Neural progenitor cell (in vitro differentiated cells): Measurements from ENCODE around the gene WSCD2. TPM values are rescaled to one million over a fixed set of nuclear protein-coding genes. Genes with fewer than 3 reads are reported as not detected.
A peak's percentile ranks its signal among the peaks of the same experiment; 100 is the strongest.

Source experiments
- DNase-seq: peaks from one replicate; pipeline ENCODE4 v3.0.0-alpha.2; 2016; ENCODE audit warnings: low spot score
- H2AFZ ChIP-seq: fragments of 200-600 bp; sonication (generic); replicated peaks from 2 replicates; pipeline ENCODE4 v1.6.1; 2016; ENCODE audit warnings: antibody characterized with exemption
- H3F3A ChIP-seq: fragments of 200-600 bp; sonication (generic); 2 replicates; pipeline ENCODE4 v1.6.1; 2016; ENCODE audit warnings: antibody characterized with exemption, low read depth
- H3K27ac ChIP-seq: fragments of 200-600 bp; sonication (generic); 2 replicates; pipeline ENCODE4 v1.5.1; 2016; ENCODE audit warnings: mild to moderate bottlenecking
- H3K27me3 ChIP-seq: fragments of 200-600 bp; sonication (generic); 2 replicates; pipeline ENCODE4 v1.6.1; 2016; ENCODE audit warnings: mild to moderate bottlenecking, moderate library complexity
- H3K36me3 ChIP-seq: fragments of 200-600 bp; sonication (generic); 2 replicates; pipeline ENCODE4 v1.5.1; 2016
- H3K4me1 ChIP-seq: fragments of 200-600 bp; sonication (generic); 2 replicates; pipeline ENCODE4 v1.6.1; 2016; ENCODE audit warnings: mixed run types
- H3K4me2 ChIP-seq: fragments of 200-600 bp; sonication (generic); 2 replicates; pipeline ENCODE4 v1.6.1; 2016
- H3K4me3 ChIP-seq: fragments of 200-600 bp; sonication (generic); 2 replicates; pipeline ENCODE4 v1.5.1; 2016
- H3K79me2 ChIP-seq: fragments of 200-600 bp; sonication (generic); 2 replicates; pipeline ENCODE4 v1.6.1; 2016; ENCODE audit warnings: low read depth
- H3K9ac ChIP-seq: fragments of 200-600 bp; sonication (generic); 2 replicates; pipeline ENCODE4 v1.6.1; 2016
- H3K9me3 ChIP-seq: fragments of 200-600 bp; sonication (generic); 2 replicates; pipeline ENCODE4 v1.5.1; 2016; ENCODE audit warnings: low read depth
- H4K20me1 ChIP-seq: fragments of 200-600 bp; sonication (generic); 2 replicates; pipeline ENCODE4 v1.6.1; 2016; ENCODE audit warnings: low read depth
- H3K27ac Mint-ChIP-seq: 3 replicates; pipeline ENCODE4 v1.8.0; 2021; ENCODE audit warnings: mixed read lengths
- H3K27me3 Mint-ChIP-seq: 2 replicates; pipeline ENCODE4 v1.8.0; 2022; ENCODE audit warnings: low read depth, mild to moderate bottlenecking, inconsistent platforms, moderate library complexity, mixed read lengths; ENCODE audit not compliant: insufficient read depth
- H3K36me3 Mint-ChIP-seq: 3 replicates; pipeline ENCODE4 v1.8.0; 2021; ENCODE audit warnings: mixed read lengths
- H3K4me1 Mint-ChIP-seq: 3 replicates; pipeline ENCODE4 v1.8.0; 2021; ENCODE audit warnings: mixed read lengths
- H3K4me3 Mint-ChIP-seq: 3 replicates; pipeline ENCODE4 v1.8.0; 2021; ENCODE audit warnings: mild to moderate bottlenecking, moderate library complexity, mixed read lengths
- H3K9me3 Mint-ChIP-seq: 3 replicates; pipeline ENCODE4 v1.8.0; 2020; ENCODE audit warnings: mixed read lengths
- CTCF ChIP-seq: fragments of 200-600 bp; sonication (generic); IDR thresholded peaks from 2 replicates; pipeline ENCODE4 v1.5.1; 2017; ENCODE audit warnings: antibody characterized with exemption, mild to moderate bottlenecking
- EZH2 ChIP-seq: fragments of 200-600 bp; sonication (generic); IDR thresholded peaks from 2 replicates; pipeline ENCODE4 v1.6.1; 2017; ENCODE audit warnings: antibody characterized with exemption, mild to moderate bottlenecking, moderate library complexity
- EZH2phosphoT487 ChIP-seq: fragments of 200-600 bp; sonication (generic); IDR thresholded peaks from 2 replicates; pipeline ENCODE4 v1.6.1; 2017; ENCODE audit warnings: antibody characterized with exemption
- total RNA-seq: library from RNA; depleted of rRNA; stranded (reverse); fragments of >200 nt; gene quantifications from 2 replicates; pipeline ENCODE4 v1.2.3, GENCODE V29; 2015; ENCODE audit warnings: low replicate concordance

WSCD2 gene
- total RNA-seq, 1 donor from 2014 or later, result 6.6 TPM

- TF ChIP-seq EZH2phosphoT487, result no peak
- no peak for TF ChIP-seq CTCF
- TF ChIP-seq EZH2, result no peak
- Histone ChIP-seq H4K20me1 (no peaks in the 10 kb centered on the region), H3K27ac (no peak overlapping the region), H3K79me2 (no peaks in the 10 kb centered on the region), H3K4me1 (no peaks in the 10 kb centered on the region), H3K9ac (no peak overlapping the region), H3F3A (no peaks in the 10 kb centered on the region), H3K27me3 (no peaks in the 10 kb centered on the region), H3K4me3 (no peak overlapping the region), H3K36me3 (no peaks in the 10 kb centered on the region), H3K4me2 (no peak overlapping the region), H3K9me3 (no peaks in the 10 kb centered on the region), H2AFZ (no peak overlapping the region)
- H3K9me3 Mint-ChIP-seq, result peaks cover 19% of the 10 kb centered on the region
- H3K36me3 Mint-ChIP-seq, result no peaks in the 10 kb centered on the region
- H3K27me3 Mint-ChIP-seq, result peaks cover 7% of the 10 kb centered on the region
- H3K27ac Mint-ChIP-seq, result no peak overlapping the region
- H3K4me3 Mint-ChIP-seq, result no peak overlapping the region
- DNase-seq, result no peak
- peaks cover 20% of the 10 kb centered on the region for H3K4me1 Mint-ChIP-seq
Measured at GRCh38 chr12:108090932-108091678, 38.0 kb upstream of the WSCD2 start.

- no peaks in the 10 kb centered on the region for H3F3A ChIP-seq
- H3K36me3 Mint-ChIP-seq, result no peaks in the 10 kb centered on the region
- TF ChIP-seq EZH2 (no peak), EZH2phosphoT487 (no peak), CTCF (no peak)
- no peak overlapping the region for H3K4me3 Mint-ChIP-seq
- H3K4me3 ChIP-seq, result no peak overlapping the region
- H3K4me2 ChIP-seq, result no peak overlapping the region
- DNase-seq, result no peak
- H3K27ac Mint-ChIP-seq, result no peak overlapping the region
- no peak overlapping the region for H3K9ac ChIP-seq
- peaks cover 7% of the 10 kb centered on the region for H3K27me3 Mint-ChIP-seq
- H2AFZ ChIP-seq, result no peak overlapping the region
- H3K27ac ChIP-seq, result no peak overlapping the region
- peaks cover 20% of the 10 kb centered on the region for H3K4me1 Mint-ChIP-seq
- H4K20me1 ChIP-seq, result no peaks in the 10 kb centered on the region
- H3K9me3 Mint-ChIP-seq, result peaks cover 19% of the 10 kb centered on the region
- no peaks in the 10 kb centered on the region for H3K79me2 ChIP-seq
- no peaks in the 10 kb centered on the region for H3K27me3 ChIP-seq
- no peaks in the 10 kb centered on the region for H3K9me3 ChIP-seq
- no peaks in the 10 kb centered on the region for H3K4me1 ChIP-seq
- no peaks in the 10 kb centered on the region for H3K36me3 ChIP-seq
Measured at GRCh38 chr12:108091679-108092051, 37.4 kb upstream of the WSCD2 start.

GRCh38 chr12:108093209-108093608, 35.9 kb upstream of the WSCD2 start:
- Histone ChIP-seq H4K20me1 (no peaks in the 10 kb centered on the region), H3F3A (no peaks in the 10 kb centered on the region), H2AFZ (no peak overlapping the region), H3K4me2 (no peak overlapping the region), H3K4me1 (no peaks in the 10 kb centered on the region), H3K79me2 (no peaks in the 10 kb centered on the region), H3K27me3 (no peaks in the 10 kb centered on the region), H3K9ac (no peak overlapping the region), H3K36me3 (no peaks in the 10 kb centered on the region), H3K9me3 (no peaks in the 10 kb centered on the region), H3K4me3 (no peak overlapping the region), H3K27ac (no peak overlapping the region)
- H3K4me3 Mint-ChIP-seq, result no peak overlapping the region
- peaks cover 10% of the 10 kb centered on the region for H3K27me3 Mint-ChIP-seq
- peak overlapping the region; percentile 24 for H3K27ac Mint-ChIP-seq
- peaks cover 20% of the 10 kb centered on the region for H3K4me1 Mint-ChIP-seq
- H3K36me3 Mint-ChIP-seq, result no peaks in the 10 kb centered on the region
- no peak for DNase-seq
- TF ChIP-seq CTCF, result no peak
- H3K9me3 Mint-ChIP-seq, result peaks cover 7% of the 10 kb centered on the region
